Stimulated activated CD8-positive, alpha-beta memory T cell treated with anti-CD3 and anti-CD28 coated beads, Interleukin-4, amount 100 ng/mL, for 1 hour (primary cell): ENCODE data around the gene EQTN.

Source experiments
- DNase-seq, 2 donors: peaks; one replicate each; pipeline ENCODE4 v3.0.0-alpha.2; 2020; ENCODE audit warnings: low read depth in 2 of 2, low spot score in 1 of 2

The EQTN gene

GRCh38 chr9:27297050-27297449, at the start of gene EQTN:
EQTN (minus strand) TSS chr9:27297150; CDS start chr9:27297055, 95 bp downstream.
- DNase-seq = no peak

GRCh38 chr9:27344776-27345175, 47.8 kb upstream of the EQTN start:
- no peak for DNase-seq

GRCh38 chr9:27341545-27342294, 44.8 kb upstream of the EQTN start:
- DNase-seq = no peak

- DNase-seq = no peak
Measured at GRCh38 chr9:27340961-27341511, 44.1 kb upstream of the EQTN start.

- no peak for DNase-seq
Measured at GRCh38 chr9:27340285-27340674, 43.3 kb upstream of the EQTN start.

- DNase-seq = no peak
Measured at GRCh38 chr9:27339661-27340284, 42.8 kb upstream of the EQTN start.

GRCh38 chr9:27338527-27338903, 41.6 kb upstream of the EQTN start:
- DNase-seq = no peak

GRCh38 chr9:27337833-27338526, 41.0 kb upstream of the EQTN start:
- no peak for DNase-seq

- no peak for DNase-seq
Measured at GRCh38 chr9:27337236-27337635, 40.3 kb upstream of the EQTN start.

- no peak for DNase-seq
Measured at GRCh38 chr9:27336829-27337228, 39.9 kb upstream of the EQTN start.

- DNase-seq = no peak
Measured at GRCh38 chr9:27336126-27336525, 39.2 kb upstream of the EQTN start.

GRCh38 chr9:27335075-27335474, 38.1 kb upstream of the EQTN start:
- no peak for DNase-seq

- DNase-seq = peak; percentile 6
Measured at GRCh38 chr9:27333241-27334052, 36.5 kb upstream of the EQTN start.

- no peak for DNase-seq
Measured at GRCh38 chr9:27331393-27331792, 34.4 kb upstream of the EQTN start.

- DNase-seq = no peak
Measured at GRCh38 chr9:27329291-27329690, 32.3 kb upstream of the EQTN start.

GRCh38 chr9:27328483-27328882, 31.5 kb upstream of the EQTN start:
- no peak for DNase-seq

- DNase-seq = no peak
Measured at GRCh38 chr9:27311184-27311583, 14.2 kb upstream of the EQTN start.

GRCh38 chr9:27310582-27310981, 13.6 kb upstream of the EQTN start:
- no peak for DNase-seq

- no peak for DNase-seq
Measured at GRCh38 chr9:27308691-27309390, 11.9 kb upstream of the EQTN start.

- no peak for DNase-seq
Measured at GRCh38 chr9:27304521-27304920, 7.6 kb upstream of the EQTN start.

- DNase-seq = no peak
Measured at GRCh38 chr9:27303219-27303618, 6.3 kb upstream of the EQTN start.
